ENCODE data around the gene MINDY4. TPM values are rescaled to one million over a fixed set of nuclear protein-coding genes. Genes with fewer than 3 reads are reported as not detected.

MINDY4 gene
- total RNA-seq, 2 donors from 2014 or later = 2.2 to 4.2 TPM

- TF ChIP-seq, protein P1, sequence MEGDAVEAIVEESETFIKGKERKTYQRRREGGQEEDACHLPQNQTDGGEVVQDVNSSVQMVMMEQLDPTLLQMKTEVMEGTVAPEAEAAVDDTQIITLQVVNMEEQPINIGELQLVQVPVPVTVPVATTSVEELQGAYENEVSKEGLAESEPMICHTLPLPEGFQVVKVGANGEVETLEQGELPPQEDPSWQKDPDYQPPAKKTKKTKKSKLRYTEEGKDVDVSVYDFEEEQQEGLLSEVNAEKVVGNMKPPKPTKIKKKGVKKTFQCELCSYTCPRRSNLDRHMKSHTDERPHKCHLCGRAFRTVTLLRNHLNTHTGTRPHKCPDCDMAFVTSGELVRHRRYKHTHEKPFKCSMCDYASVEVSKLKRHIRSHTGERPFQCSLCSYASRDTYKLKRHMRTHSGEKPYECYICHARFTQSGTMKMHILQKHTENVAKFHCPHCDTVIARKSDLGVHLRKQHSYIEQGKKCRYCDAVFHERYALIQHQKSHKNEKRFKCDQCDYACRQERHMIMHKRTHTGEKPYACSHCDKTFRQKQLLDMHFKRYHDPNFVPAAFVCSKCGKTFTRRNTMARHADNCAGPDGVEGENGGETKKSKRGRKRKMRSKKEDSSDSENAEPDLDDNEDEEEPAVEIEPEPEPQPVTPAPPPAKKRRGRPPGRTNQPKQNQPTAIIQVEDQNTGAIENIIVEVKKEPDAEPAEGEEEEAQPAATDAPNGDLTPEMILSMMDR (IDR thresholded peaks at IDR 0.05) = no peak
- Histone ChIP-seq H3K27ac (no peak overlapping the region), H3K36me3 (no peaks in the 10 kb centered on the region), H3K4me3 (no peak overlapping the region), H3K9ac (ENCODE audit: low read depth in 2 of 2, low read length in 2 of 2) (no peak overlapping the region), H3K27me3 (no peaks in the 10 kb centered on the region), H3K9me3 (no peaks in the 10 kb centered on the region), H3K4me1 (no peaks in the 10 kb centered on the region)
- intact Hi-C loops (cut with DNase I) = no loop called here
- DNase-seq = no peak
These were observed 159.4 kb downstream of the MINDY4 start for GRCh38 chr7:30930621-30931020.

DNA sequence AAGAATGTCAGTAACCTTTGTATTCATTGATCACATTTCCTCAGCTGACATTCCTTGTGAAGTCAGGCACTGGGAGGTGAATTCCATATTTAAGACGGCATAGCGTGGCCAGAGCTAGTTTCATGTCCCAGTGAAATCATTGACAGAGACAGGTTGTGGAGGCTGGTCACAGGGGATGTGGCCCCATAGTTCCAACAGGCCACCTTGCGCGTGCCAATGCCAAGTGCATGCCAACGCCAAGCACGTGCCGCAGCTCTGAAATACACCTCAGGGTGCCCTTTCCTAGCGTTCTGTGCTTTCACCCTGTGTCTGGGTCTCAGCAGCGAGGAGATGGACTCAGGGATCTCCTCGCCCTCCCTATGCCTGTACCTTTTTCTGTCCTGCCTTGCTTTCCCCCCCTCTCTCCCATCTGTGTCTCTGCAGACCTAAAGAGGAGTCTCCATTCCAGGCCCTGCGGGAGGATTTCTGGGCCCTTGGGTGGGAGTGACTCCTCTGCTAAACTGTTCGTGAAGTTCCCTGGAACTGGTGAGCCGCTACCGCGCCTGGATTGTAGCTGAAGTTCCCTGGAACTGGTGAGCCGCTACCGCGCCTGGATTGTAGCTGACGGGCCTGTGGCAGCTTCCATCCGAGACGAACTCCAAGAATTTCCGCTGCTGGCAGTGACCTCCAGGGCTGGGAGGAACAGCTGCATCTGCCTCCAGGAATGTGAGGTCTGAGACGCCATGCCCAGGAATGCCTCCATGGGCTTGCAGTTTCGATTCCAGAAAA is 160.1 kb downstream of the MINDY4 start:
- no peaks in the 10 kb centered on the region for H3K27me3 ChIP-seq
- intact Hi-C loops (cut with DNase I) = no loop called here
- H3K9me3 ChIP-seq = no peaks in the 10 kb centered on the region
- H3K27ac ChIP-seq = no peak overlapping the region
- no peaks in the 10 kb centered on the region for H3K4me1 ChIP-seq
- H3K36me3 ChIP-seq = no peaks in the 10 kb centered on the region
- H3K9ac ChIP-seq (ENCODE audit: low read depth in 2 of 2, low read length in 2 of 2) = no peak overlapping the region
- TF ChIP-seq, protein P1 (IDR thresholded peaks at IDR 0.05) = no peak
- no peak overlapping the region for H3K4me3 ChIP-seq
- peak; percentile 15 for DNase-seq

- TF ChIP-seq, protein P1 (IDR thresholded peaks at IDR 0.05) = no peak
- Histone ChIP-seq H3K4me3 (no peak overlapping the region), H3K4me1 (no peaks in the 10 kb centered on the region), H3K36me3 (no peaks in the 10 kb centered on the region), H3K9me3 (no peaks in the 10 kb centered on the region), H3K27me3 (no peaks in the 10 kb centered on the region), H3K27ac (no peak overlapping the region), H3K9ac (ENCODE audit: low read depth in 2 of 2, low read length in 2 of 2) (no peak overlapping the region)
- intact Hi-C loops (cut with DNase I) = no loop called here
- DNase-seq = peak; percentile 16
These were observed 160.8 kb downstream of the MINDY4 start for GRCh38 chr7:30931929-30932540.

- no peaks in the 10 kb centered on the region for H3K9me3 ChIP-seq
- peak; percentile 16 for DNase-seq
- H3K4me3 ChIP-seq = no peak overlapping the region
- H3K9ac ChIP-seq (ENCODE audit: low read depth in 2 of 2, low read length in 2 of 2) = no peak overlapping the region
- no peaks in the 10 kb centered on the region for H3K4me1 ChIP-seq
- intact Hi-C loops (cut with DNase I) = no loop called here
- H3K36me3 ChIP-seq = no peaks in the 10 kb centered on the region
- TF ChIP-seq, protein P1 (IDR thresholded peaks at IDR 0.05) = no peak
- H3K27ac ChIP-seq = no peak overlapping the region
- no peaks in the 10 kb centered on the region for H3K27me3 ChIP-seq
These were observed 161.3 kb downstream of the MINDY4 start for GRCh38 chr7:30932562-30932961.

DNA sequence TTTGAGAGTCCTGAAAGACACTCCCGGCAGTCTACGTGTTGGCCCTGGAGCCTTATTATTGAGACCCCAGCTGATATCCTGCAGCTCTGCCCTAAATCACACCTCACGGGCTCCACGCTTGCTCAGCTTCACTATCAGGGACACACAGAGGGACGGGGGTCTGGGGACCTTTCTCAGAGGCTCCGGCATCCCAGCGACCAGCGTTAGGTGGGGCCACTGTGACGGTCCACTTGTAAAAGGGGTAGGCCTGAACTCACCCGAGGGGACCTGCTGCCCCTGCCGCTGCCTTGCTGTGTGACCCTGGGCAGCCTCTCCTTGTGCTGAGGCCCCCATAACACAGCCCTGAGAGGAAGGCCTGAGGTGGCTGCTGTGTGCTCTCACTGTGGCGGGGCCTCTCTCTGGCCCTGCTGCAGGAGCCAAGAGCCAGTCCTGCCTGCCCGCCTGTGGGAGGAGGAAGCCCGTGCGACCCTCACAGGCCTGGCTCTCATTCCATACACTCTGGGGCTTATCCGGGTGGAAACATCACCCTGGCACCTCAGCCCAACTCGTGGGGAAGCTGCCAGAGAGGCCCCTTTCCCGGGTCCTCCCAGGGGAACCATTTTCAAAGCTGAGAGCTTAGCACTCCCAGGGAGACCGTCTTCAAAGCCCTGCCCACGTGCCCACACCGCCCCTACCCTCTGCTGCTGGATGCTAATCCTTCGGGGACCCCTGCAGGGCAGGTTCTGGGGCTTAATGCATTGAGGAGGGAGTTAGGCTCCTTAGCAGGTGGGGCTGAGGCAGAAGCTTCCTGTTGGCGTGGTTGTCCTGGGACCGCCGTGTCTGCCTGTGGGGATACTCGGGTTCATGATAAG is 162.1 kb downstream of the MINDY4 start:
- Histone ChIP-seq H3K27me3 (no peaks in the 10 kb centered on the region), H3K4me1 (no peaks in the 10 kb centered on the region), H3K27ac (no peak overlapping the region), H3K4me3 (no peak overlapping the region), H3K9me3 (no peaks in the 10 kb centered on the region), H3K9ac (ENCODE audit: low read depth in 2 of 2, low read length in 2 of 2) (no peak overlapping the region), H3K36me3 (no peaks in the 10 kb centered on the region)
- intact Hi-C loops (cut with DNase I) = no loop called here
- TF ChIP-seq, protein P1 (IDR thresholded peaks at IDR 0.05) = no peak
- peak; percentile 16 for DNase-seq
